Measurements from ENCODE around the gene HNRNPF.

HNRNPF gene

GRCh38 chr10:43375401-43376020, 33.5 kb downstream of the HNRNPF start:
- DNase-seq: no peak

GRCh38 chr10:43374194-43374593, 34.8 kb downstream of the HNRNPF start:
- no peak for DNase-seq

- DNase-seq: no peak
Observed at GRCh38 chr10:43373461-43373860, 35.5 kb downstream of the HNRNPF start.

DNA sequence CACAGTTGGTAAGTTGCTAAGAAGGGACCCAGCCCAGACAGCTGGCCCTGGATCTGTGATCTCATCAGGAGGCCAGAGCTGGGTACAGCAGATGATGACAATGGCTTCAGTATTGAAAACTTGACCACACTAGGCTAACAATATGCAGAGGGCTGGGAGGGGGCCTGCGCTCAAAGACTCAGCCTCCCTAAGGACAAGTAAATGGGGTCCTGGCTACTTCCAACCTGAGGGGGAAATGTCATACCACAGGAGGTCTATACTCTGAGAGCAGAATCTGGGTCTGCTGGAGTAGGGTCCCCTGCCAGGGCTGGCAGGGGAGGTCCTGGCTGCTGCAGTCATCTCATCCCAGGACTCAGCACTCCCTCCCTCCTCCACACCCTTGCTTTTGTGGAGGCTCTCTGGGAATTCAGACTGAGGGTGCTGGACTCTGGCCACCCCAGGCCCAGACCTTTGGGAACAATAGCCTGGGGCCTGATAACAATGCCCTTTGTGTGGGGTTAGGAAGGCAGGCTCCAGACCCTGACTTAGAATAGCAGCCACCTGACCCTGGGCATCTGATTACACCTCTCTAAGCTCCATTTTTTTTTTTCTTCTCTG, 36.1 kb downstream of the HNRNPF start:
- no peak for DNase-seq

DNA sequence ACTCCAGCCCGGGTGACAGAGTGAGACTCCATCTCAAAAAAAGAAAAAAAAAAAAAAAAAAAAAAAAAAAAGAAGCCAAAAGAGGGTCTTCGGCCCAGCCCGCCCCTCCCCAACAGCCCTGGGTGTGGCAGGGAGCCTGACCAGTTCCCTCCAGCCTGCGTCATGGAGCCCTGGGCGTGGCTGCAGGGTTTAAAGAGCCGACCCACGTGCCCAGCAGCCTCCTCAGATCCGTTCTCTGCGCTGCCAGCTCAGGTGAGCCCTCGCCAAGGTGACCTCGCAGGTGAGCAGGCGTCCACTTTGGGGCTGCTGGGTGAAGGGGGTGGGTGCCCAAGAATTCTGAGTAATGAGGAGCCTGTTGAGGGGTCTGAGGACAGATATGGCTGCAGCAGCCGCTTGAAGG, 37.6 kb downstream of the HNRNPF start, which contains the start of gene FXYD4:
Gene FXYD4, plus strand, starts transcription at position 219 of the 400 bp plus-strand sequence. CDS start 2,111 bp downstream, outside the sequence.
- DNase-seq: no peak

- no peak for DNase-seq
Observed at GRCh38 chr10:43370671-43371215, 38.2 kb downstream of the HNRNPF start.

DNA sequence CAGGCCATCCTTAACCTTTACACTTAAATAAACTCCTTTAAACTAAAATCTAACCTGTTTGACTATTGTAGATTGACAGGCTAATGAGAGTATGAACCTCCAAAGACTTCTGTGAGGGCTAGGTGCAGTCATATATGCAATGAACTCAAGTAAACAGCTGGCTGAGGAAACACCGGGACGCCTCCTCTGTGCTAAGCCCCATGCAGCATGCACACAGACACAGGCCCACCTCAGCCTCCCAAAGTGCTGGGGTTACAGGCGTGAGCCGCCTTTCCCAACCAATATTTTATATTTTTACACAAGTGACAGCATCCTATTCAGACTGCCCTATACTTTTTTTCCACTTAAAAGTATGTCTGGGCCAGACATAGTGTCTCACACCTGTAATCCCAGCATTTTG, 39.1 kb downstream of the HNRNPF start:
- DNase-seq: no peak

- no peak for DNase-seq
Observed at GRCh38 chr10:43365001-43365400, 44.0 kb downstream of the HNRNPF start.

- DNase-seq: peak; percentile 99
Observed at GRCh38 chr10:43362191-43362839, 46.7 kb downstream of the HNRNPF start.

GRCh38 chr10:43361547-43362190, 47.3 kb downstream of the HNRNPF start:
- DNase-seq: no peak

DNA sequence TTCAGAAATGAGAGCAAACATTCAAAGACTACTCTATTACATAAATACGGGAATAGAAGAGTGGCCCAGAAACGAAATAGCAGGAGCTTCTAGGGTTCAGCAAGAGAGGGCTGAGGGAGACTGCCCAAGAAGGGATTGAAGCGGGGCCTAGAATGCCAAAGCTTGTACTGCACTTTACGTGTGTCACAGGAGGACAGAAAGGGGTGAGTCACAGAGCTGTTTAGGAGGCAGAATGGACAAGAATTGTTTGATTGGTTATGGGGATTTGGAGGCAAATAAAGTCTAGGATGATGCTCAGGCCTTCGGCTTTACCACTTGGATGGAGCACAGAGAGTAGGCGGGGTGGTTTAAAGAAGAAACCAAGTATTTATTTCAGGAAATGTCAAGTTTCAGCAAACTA, 48.9 kb downstream of the HNRNPF start:
- no peak for DNase-seq

GRCh38 chr10:43355749-43356371, 53.1 kb downstream of the HNRNPF start:
- no peak for DNase-seq

DNA sequence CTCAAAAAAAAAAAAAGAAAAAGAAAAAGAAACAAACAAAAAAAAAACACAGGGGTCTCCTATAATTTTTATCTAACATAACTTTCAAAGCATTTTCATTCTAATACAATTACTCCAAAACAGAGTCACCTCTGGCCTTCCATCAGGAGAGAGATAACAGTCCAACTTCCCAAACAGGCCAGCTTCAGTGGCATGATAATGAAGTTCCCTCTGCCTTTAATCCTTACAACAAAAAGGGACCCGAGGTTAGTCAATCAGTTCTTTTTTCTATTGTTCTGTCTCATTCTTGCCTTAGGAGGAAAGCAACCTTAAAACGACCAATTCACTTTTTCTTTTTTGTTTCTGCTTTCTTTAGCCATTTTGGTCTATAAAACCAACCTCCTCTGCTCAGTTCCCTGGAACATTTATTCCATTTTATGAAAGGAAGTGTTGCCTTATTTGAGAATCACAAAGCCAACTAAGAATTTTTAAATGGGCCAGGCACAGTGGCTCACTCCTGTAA, 54.1 kb downstream of the HNRNPF start:
- DNase-seq: no peak

DNA sequence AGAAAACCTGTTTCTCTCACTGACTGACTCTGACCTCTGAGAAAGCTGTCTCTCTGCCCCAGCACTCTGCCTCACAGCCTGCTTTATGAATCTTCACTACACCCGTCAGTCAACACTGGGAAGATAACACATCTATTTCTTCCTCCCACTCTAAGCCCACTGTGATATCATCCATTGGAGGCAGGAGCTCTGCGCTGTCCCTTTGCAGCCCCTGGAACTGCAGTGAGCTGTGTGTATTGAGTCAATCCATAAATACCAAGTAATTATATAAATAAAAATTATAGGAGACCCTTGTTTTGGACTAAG, 54.7 kb downstream of the HNRNPF start:
- no peak for DNase-seq

DNA sequence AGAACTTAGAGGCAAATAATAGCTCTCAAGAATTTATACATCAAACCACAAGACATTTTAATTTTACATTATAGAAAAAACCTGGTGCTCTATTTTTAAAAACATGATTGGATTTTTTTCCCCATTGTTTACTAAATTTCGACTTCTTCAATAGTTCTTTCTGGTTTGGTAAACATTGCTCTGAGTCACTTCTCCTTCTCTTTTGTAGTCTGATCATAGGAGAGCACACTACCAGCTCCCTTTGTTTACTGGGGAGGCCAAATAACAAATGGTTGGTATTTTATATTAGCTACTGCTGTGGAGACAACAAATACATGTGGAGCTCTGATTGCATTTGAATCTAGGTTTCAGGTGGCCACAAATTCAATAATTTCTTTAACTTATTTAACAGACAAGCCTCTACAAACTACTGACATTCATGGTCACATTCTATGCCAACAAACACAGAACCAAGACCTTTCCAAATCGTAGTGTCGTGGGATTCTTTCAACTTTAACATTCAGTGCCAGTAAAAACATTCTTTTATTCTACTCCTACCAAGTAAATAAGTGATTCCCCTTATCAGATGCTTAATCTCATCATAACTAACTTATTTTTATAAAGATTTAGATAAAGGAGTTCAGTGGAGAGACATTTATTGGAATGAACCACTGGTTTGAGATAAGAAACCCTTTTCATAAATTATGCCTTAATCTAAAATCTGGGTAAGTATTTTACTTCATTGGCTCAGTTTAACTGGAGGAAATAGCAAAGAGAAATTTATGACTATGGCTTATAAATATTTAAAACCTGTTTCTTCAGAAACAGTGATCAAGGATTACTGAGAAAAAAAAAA, 55.3 kb downstream of the HNRNPF start:
- DNase-seq: no peak

- no peak for DNase-seq
Observed at GRCh38 chr10:43352951-43353350, 56.0 kb downstream of the HNRNPF start.

- DNase-seq: no peak
Observed at GRCh38 chr10:43351301-43351700, 57.7 kb downstream of the HNRNPF start.

GRCh38 chr10:43350686-43351085, 58.3 kb downstream of the HNRNPF start:
- no peak for DNase-seq

GRCh38 chr10:43350156-43350555, 58.8 kb downstream of the HNRNPF start:
- no peak for DNase-seq

GRCh38 chr10:43348511-43349312, 60.3 kb downstream of the HNRNPF start:
- DNase-seq: peak; percentile 69

DNA sequence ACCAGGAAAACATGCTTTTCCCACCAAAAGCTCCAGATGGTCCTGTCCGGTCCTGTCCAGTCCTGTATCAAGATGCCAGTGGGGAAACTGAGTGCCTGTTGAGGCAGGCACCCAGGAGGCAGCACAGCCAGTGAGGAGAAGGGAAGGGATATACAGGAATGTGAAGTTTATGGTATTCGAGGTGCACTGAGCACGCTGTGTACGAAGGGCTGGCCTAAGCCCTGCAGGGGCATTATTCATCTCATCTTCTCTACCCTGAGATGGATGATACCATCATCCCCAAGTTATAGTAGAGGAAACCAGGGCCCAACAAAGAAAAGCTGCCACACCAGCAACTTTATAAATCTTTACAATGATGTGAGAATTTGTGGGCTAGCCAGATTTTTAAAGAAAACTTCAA, 61.0 kb downstream of the HNRNPF start:
- no peak for DNase-seq
